GM18907 (cell line): ENCODE results near the gene NEK4.
"Not testable (repeated sequence)": the region's sequence is repeated elsewhere in the genome, so short reads cannot be mapped to it uniquely, and the experiment has no call there.

Source experiments
- ATAC-seq: cut with Tn5 transposase; IDR thresholded peaks from one replicate; pipeline ENCODE4 v1.9.1; 2021; ENCODE audit warnings: mild to moderate bottlenecking, moderate library complexity; ENCODE audit not compliant: unreplicated experiment

Gene NEK4

DNA sequence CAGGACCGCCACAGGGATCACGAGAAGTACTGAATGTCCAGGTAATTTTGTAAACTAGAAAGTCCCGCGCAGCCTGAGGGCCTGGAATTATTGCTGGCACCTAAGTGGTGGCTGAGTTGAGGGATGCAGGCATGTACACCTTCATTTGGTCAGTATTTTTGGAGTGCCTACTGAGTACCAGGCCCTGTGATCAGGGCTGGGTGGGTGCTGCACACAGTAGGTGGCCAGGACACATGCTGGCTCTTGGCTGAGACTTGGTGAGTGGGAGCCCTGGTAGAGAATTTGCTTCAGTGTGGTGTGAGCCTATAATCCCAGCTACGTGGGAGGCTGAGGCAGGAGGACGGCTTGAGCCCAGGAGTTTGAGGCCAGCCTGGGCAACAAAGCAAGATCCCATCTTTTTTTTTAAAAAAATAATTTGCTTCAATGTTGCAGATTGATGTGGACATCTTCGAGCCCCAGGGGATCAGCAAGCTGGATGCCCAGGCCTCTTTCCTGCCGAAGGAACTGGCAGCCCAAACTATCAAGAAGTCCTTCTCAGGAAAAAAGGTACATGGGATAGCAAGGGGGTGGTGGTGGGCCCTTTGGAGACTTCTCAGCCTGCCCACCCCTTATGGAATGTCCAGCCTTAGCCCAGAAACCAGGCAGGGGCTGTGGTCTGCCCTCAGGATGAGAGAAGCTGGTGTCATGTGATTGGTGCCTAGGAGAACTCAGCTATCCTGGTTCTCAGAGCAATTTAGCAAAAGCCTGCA is 9.3 kb upstream of the NEK4 start:
- ATAC-seq = no peak

DNA sequence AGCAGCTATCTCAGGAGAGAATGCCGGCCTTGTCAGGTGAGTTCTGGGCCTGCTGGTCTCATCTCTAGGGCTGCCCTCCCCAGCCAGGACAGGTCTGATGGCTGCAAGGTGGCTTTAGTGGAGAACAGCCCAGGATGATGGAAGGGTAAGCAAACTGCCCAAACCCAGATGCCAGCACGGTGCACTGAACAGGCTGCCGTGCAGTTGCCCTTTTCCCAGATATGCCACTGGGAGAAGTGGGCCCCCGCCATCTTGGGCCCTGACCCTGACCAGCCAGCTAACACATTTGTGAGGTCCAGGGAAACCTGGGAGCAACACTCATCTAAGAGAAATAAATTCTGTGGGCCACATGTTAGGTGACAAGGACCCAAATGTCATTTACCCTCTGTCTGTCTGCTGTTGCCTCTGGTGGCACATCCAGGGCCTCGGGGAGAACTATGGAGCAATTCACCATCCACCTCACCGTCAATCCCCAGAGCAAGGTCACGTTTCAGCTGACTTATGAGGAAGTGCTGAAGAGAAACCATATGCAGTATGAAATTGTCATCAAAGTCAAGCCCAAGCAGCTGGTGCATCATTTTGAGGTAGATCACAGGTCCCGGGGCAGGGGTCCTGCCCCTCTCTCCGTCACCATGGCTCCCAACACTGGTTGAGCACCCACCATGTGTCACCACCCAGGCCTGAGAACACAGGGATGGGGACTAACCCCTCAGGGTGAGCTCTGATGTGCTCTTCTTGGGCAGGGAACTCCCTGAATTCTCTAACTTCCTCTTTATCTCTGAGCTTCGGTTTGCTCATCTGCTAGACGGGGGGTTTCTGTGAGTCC is 8.5 kb upstream of the NEK4 start:
- ATAC-seq = peak; percentile 64

DNA sequence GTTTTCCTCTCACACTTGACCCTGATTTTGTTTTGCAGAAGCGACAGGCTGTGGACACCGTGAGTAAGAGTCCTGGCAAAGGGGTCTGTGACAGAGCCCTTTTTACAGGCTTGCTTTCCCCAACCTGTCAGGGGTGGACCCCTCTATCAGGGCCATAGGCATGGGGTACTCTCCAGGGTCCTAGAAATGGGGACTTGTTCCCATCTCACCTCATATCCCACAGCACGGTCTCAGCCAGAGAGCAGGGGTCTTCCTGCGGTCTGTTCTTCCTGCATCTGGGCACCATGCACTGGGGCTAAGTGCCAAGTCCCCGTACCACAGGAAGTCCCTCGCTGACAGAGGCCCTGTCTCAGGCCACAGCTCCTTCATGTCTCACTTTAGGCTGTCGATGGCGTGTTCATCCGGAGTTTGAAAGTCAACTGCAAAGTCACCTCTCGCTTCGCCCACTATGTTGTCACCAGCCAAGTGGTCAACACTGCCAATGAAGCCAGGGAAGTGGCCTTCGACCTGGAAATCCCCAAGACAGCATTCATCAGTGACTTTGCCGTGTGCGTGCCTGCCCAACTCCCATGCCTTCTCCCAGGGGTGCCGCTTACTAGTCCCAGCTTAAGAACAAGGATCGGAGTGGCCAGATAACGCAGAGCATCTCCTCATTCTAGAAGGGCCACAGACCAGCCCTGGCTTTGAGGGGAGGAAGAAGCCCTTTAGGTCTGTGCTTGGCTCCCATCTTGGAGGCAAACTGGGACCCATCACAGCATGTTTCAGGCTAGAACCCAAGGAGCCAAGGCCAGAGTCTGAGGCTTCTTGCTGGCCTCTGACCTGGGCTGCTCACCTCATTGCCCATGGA is 7.4 kb upstream of the NEK4 start:
- no peak for ATAC-seq

DNA sequence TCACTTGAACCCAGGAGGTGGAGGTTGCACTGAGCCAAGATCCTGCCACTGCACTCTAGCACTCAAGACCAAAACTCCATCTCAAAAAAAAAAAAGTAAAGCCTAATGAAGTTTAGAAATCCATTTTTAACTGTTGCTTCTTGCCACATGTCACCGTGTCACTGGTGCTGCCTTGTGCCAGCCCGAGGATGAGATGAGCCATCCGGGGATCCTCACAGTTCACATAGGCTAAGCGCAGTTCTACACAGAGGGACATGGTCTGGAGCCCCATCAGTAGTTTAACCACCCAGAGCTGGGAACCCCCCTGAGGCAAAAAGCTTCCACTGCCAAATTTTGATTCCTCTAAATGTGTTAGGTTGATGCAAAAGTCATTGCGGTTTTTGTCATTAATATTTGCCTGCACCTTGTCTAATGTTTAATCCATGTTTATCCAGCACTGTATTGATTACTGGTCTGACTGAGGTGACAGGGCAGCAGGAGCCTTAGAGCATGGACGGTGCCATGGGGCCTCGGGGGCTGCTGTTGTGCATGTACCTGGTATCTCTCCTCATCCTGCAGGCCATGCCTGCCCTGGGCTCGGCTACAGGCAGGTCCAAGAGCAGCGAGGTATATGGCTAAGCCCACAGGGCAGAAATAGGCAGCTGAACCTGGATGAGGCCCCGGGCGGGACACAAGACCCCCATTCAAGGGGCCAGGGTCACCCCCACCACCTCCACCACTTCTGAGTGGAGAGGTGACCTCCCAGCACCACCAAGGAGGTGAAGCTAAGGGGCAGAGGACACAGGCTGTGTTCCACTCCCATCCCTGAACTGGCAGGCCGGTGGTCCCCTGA is 6.6 kb upstream of the NEK4 start, which contains the start of gene ITIH1:
TSS of gene ITIH1 (plus strand) at position 473 of the 832 bp plus-strand sequence. CDS start at position 490, 17 bp downstream.
- no peak for ATAC-seq

DNA sequence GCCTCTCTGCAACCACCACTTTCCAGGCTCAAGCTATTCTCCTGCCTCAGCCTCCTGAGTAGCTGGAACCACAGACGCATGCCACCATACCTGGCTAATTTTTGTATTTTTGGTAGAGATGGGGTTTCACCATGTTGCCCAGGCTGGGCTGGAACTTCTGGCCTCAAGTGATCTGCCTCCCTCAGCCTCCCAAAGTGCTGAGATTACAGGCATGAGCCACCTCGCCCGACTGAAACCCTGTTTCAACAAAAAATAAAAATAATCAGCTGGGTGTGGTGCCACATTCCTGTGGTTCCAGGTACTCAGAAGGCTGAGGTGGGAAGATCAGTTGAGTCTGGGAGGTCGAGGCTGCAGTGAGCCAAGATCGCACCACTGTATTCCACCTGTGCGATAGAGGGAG is 5.7 kb upstream of the NEK4 start:
- not testable (repeated sequence) for ATAC-seq

DNA sequence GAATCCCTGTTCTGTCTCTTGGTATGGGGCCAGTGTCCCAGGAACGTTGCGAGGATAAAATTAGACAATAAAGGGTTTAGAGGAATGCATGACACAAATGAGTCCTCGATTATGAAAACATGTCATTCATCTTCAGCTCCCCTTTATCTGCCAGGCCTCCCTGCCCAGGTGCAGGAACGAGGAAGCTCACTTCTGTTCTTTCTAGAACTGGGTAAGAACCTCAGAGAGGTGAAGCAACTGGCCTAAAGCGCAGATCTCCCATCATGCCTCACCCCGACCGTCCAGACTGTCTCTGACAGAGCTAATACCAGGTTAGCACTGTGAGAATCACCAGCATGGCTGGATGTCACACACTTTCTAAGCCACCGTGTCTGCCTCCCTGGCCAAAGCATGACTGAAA is 5.1 kb upstream of the NEK4 start:
- no peak for ATAC-seq

DNA sequence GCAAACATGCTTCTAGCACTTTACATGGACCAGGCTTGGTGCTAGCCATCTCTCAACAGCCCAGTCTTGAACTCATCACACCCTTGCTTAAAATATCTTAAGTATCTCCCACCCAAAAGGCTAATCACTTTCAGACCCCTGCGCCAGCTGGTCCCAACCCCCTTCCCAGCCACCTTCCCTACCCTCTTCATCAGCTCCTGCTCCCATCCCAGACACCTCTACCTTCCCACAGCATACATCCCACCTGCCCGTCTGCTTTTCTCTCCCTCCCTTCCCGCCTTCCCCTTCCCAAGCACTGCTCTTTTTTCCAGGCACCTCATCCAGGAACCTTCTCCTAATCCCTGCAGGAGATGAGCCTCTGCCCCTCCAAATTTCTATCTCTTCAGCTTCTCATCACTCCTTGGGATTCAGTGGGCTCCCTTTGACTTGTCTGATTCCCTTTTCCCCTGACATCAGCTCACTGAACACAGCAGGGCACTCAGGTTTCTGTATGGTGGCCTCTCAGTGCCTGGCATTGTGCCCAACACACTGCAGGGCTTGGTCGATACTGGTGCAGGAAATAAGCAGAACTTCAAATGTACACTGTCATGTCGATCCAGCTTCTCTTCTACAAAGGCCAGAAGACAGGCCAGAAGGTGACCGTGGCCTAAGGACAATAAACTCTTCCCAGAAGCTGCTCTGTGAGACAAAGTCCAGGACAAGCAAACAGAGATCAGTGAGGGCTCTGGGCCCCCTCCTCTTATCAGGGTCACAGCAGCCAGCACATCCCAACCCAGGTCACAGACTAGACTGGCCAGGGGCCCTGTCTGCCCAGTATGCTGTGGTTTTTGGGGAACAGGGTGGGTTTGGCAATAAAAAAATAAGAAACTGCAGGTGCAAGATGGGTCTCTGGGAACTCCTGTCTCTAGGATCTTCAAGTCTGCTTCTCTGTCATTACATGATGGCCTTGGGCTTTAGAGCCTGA is 4.4 kb upstream of the NEK4 start:
- no peak for ATAC-seq

DNA sequence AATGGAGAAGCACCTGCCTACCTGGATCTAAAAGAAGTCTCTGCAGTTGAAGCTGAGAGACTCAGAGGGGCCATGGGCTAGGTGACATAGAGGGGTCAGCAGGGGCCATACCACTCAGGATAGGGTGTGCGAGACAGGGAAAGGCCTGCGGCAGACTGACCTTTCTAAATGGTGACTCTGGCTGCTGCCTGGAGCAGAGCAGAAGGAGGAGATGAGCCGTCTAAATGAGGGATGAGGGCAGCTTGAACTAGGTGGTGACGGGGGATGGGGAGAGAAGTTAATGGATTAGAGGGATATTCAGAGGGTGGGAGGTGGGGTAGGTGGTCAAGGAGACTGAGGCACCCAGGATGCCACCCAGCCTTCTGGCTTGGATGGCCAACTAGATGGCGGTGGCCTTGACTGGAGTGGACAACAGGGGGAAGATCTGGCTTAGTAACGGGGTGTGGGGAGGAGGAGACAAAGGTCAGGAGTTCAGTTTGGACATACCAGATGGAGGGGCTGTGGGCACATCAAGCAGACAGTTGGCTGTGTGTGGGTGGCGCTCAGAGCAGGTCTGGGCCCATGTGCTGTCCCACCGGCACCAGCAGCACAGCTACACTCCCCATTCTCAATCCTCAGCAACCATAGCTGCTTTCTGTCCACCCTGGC is 3.5 kb upstream of the NEK4 start:
- no peak for ATAC-seq

DNA sequence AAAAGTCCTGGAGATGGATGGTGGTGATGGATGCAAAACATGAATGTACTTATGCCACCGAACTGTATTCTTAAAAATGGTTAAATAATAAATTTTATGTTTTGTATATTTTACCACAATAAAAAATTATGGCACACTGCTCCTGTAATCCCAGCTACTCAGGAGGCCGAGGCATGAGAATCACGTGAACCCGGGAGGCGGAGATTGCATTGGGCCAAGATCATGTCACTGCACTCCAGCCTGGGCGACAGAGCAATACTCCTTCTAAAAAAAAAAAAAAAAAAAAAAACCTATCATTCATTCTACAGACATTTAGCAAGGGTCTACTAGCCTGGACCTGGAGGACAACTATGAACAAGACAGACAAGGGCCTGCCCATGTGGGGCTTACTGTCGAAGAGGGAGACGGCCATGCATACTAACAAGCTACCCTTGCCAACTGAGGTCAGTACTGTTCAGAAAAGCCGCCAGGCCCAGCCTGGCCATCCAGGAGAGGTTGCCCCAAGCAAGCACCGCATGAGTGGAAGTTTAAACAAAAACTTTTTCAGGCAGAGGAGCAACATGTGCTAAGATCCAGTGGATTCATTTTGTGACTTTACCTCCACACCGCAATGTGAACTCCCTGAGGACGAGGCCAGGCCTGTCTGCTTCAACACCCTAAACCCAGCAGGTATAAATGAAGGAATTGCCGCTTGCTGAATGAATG is 2.8 kb upstream of the NEK4 start:
- no peak for ATAC-seq

DNA sequence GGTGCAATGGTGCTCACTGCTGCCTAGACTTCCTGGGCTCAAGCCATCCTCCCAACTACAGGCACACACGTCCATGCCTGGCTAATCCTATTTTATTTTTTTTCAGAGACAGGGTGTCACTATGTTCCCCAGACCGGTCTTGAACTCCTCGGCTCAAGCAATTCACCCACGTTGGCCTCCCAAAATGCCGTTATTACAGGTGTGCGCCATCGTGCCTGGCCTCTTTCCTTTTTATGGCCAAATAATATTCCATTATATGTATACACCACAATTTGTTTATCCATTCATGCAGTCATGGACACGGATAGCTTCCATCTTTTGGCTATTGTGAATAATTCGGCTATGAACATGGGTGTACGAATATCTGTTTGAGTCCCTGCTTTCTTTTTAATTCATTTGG is 962 bp upstream of the NEK4 start:
- no peak for ATAC-seq

DNA sequence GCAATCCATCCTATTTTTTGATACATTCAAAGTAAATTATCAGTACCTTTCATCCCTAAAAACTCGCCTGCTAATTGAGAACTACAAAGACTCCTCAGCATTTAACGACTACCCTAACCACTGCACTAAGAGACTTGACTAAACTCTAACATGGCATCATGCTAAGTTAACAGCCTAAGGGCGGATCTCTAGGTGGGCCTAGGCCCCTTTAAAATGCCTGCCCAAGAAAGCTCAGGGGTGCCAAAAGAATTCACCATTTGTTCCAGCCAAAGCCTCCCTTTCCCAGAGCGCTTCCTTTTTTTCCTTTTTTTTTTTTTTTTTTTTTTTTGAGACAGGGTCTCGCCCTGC is 568 bp upstream of the NEK4 start:
- ATAC-seq = no peak

DNA sequence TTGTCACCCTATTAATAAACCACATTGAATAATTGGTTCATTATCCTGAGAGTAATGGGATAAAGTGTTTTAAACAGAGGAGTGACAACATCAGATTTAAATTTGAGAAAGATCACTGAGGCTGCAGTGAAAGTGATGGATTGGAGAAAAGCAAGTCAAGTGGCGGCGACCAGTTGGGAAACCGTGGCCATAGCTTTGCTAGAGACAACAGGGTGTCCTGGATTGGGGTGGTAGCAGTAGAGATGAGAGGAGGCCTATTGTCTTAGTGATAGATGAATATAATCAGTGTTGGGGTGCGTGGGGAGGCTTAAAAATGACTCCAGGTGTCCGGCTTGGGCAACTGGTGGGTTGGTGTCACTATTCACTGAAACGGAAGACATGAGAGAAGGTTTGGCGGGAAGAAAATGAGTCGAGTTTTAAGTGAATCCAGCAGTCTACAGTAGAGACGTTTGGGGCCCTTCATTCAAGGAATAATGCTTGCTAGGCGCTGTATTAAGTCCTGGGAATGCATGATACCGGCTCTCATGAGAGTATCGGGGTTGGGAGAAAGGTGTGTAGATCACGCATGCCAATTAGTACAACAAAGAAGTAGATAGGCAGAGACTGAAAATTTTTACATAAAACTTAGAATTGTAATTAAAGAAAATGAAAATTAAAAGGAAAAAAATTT is 819 bp downstream of the NEK4 start:
- no peak for ATAC-seq

DNA sequence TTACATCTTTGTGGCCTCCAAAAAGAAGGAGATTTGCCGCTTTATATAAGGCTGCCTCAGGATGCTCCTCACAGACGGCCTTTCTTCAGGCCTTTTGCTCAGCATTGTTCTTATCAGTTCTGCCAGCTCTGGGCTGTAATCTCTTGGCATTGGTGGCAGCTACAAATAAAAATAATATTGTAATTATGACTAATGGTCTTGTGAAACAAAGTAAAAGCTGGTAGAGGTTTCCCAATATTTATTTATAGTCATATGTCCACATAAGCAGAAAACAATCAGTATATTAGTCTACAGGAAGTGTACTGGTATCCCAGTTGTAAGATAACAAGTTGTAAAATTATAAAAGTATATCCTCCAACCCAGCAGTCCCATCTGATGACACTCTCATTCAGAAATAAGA is 7.3 kb downstream of the NEK4 start:
- no peak for ATAC-seq

DNA sequence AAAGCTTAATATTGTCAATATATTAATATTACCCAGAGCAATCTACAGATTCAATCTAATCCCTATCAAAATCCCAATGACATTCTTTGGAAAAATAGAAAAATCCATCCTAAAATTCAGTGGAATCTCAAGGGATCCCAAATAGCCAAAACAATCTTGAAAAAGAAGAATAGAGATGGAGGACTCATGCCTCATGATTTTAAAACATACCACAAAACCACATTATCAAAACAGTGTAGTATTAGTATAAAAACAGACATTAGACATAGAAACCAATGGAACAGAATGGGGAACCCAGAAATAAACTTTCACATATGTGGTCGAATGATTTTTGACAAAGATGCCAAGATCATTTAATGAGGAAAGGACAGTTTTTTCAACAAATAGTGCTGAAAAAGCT is 14.6 kb downstream of the NEK4 start:
- ATAC-seq = no peak

DNA sequence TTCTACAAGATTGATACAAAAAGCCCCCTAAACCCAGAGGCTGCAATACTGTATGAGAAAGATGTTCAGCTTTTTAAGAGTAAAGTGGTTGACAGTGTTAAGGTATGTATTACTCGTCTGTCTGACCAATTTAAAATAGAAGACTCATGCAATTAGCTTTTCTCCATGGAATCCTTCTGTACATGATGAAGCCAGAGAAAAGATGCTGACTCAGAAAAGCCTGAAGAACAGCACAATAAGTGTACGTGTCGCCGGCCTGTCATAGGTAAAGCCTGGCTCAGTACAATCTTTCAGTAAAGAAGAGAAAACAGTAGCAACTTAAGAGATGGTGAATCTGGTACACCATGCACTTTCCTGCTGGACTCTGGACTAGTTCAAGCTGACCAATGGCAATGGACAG is 16.4 kb downstream of the NEK4 start:
- ATAC-seq = no peak

DNA sequence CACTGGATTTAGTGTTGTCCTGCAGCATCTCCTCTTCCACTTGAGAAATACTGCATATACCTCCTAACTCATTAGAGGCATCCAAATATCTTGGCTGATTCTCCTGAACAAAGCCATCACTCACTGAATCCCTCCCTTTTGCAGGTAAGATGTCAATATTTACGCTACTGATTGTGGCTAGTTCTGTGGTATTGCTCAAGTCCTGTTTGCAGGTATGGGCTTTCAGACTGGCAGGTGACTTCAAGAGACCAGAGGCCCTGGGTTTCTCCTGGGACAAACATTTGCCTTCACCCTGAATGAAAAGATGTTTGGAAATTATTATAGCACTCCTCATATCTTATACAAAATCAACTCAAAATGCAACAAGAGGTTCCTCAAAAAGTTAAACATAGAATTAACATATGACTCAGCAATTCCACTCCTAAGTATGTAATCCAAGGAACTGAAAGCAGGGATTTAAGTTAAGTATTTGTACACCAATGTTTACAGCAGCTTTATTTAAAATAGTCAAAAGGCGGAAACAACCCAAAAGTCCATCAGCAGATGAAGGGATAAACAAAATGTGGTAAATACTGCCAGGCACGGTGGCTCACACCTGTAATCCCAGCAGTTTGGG is 18.6 kb downstream of the NEK4 start:
- no peak for ATAC-seq

DNA sequence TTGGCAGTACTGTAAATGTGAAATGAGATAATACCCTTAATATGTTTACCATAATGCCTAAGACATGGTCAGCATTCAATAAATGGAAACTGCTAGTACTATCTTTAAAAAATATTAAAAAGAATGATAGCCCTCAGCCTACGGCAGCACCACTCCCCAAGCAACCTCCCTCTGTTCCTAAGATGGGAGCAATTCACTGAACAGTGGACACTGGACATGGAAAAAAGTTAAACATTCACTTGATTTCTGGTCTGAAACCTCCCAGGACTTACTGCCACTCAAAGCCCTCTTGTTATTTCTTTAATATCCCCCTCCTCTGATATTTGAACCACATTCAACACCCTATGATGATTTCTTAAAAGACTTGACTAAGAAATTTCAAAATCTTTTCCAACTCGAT is 27.0 kb downstream of the NEK4 start:
- ATAC-seq = no peak
